ENCODE results near the gene CDK19.

CDK19 gene

DNA sequence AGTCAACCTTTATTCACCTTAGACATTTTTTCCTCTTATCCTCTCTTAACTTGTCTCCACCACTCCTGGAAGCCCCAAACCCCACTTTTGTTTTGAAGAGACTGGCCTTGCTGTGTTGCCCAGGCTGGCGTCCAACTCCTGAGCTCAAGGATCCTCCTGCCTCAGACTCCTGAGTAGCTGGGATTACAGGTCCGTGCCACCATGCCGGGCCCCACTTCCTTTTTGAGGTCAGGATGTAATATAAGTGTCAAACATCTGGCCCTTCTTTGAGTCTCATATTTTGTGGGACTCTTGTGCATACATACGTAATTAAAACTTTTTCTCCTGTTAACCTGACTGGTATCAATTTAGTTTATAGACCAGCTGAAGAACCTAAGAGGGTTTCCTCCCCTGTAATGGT is 1.4 kb upstream of the CDK19 start:
- no peak for DNase-seq
- no peaks in the 10 kb centered on the region for H3K9me3 ChIP-seq (ENCODE audit: severe bottlenecking)
- no peaks in the 10 kb centered on the region for H3K27me3 ChIP-seq (ENCODE audit: insufficient read depth, low read depth, severe bottlenecking)
- H3K4me3 ChIP-seq (ENCODE audit: low read depth, low read length) = peak overlapping the region; percentile 64
- TF ChIP-seq, protein P1, sequence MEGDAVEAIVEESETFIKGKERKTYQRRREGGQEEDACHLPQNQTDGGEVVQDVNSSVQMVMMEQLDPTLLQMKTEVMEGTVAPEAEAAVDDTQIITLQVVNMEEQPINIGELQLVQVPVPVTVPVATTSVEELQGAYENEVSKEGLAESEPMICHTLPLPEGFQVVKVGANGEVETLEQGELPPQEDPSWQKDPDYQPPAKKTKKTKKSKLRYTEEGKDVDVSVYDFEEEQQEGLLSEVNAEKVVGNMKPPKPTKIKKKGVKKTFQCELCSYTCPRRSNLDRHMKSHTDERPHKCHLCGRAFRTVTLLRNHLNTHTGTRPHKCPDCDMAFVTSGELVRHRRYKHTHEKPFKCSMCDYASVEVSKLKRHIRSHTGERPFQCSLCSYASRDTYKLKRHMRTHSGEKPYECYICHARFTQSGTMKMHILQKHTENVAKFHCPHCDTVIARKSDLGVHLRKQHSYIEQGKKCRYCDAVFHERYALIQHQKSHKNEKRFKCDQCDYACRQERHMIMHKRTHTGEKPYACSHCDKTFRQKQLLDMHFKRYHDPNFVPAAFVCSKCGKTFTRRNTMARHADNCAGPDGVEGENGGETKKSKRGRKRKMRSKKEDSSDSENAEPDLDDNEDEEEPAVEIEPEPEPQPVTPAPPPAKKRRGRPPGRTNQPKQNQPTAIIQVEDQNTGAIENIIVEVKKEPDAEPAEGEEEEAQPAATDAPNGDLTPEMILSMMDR (IDR thresholded peaks at IDR 0.05; ENCODE audit: low read depth, low read length) = no peak
- H3K27ac ChIP-seq = peak overlapping the region; percentile 91
- peaks cover 8% of the 10 kb centered on the region for H3K36me3 ChIP-seq

DNA sequence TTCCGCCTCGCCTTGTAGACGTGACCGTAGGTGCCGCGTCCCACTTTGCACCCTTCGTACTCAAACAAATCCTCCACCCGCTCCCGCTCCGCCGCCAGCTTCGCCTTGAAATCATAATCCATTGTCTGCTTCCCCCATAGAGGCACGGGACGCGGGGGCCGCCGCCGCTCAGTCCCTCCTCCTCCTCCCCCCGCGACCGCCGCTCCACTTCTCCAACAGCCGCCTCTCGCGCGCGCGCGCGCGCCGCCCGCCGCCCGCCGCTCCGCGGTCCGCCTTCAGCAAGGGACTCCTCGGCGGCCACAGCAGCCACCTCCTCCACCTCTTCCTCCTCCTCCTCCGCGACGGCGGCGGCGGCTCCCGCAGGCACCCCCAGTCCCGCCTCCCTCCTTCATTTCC is 256 bp downstream of the CDK19 start:
- TF ChIP-seq, protein P1 (IDR thresholded peaks at IDR 0.05; ENCODE audit: low read depth, low read length) = no peak
- Histone ChIP-seq H3K4me3 (ENCODE audit: low read depth, low read length) (peak overlapping the region; percentile 64), H3K27me3 (ENCODE audit: insufficient read depth, low read depth, severe bottlenecking) (no peaks in the 10 kb centered on the region), H3K9me3 (ENCODE audit: severe bottlenecking) (no peaks in the 10 kb centered on the region), H3K27ac (peak overlapping the region; percentile 91), H3K36me3 (peaks cover 8% of the 10 kb centered on the region)
- DNase-seq = no peak

GRCh38 chr6:110814102-110815014 is 911 bp downstream of the CDK19 start:
- peaks cover 8% of the 10 kb centered on the region for H3K36me3 ChIP-seq
- no peaks in the 10 kb centered on the region for H3K9me3 ChIP-seq (ENCODE audit: severe bottlenecking)
- peak overlapping the region; percentile 64 for H3K4me3 ChIP-seq (ENCODE audit: low read depth, low read length)
- DNase-seq = peak; percentile 43
- no peaks in the 10 kb centered on the region for H3K27me3 ChIP-seq (ENCODE audit: insufficient read depth, low read depth, severe bottlenecking)
- TF ChIP-seq, protein P1 (IDR thresholded peaks at IDR 0.05; ENCODE audit: low read depth, low read length) = no peak
- peak overlapping the region; percentile 91 for H3K27ac ChIP-seq

GRCh38 chr6:110813338-110814101 is 1.7 kb downstream of the CDK19 start:
- TF ChIP-seq, protein P1 (IDR thresholded peaks at IDR 0.05; ENCODE audit: low read depth, low read length) = no peak
- Histone ChIP-seq H3K4me3 (ENCODE audit: low read depth, low read length) (peak overlapping the region; percentile 64), H3K36me3 (peaks cover 8% of the 10 kb centered on the region), H3K27me3 (ENCODE audit: insufficient read depth, low read depth, severe bottlenecking) (no peaks in the 10 kb centered on the region), H3K27ac (no peak overlapping the region), H3K9me3 (ENCODE audit: severe bottlenecking) (no peaks in the 10 kb centered on the region)
- peak; percentile 10 for DNase-seq

GRCh38 chr6:110812719-110813118 is 2.5 kb downstream of the CDK19 start:
- Histone ChIP-seq H3K9me3 (ENCODE audit: severe bottlenecking) (no peaks in the 10 kb centered on the region), H3K27ac (no peak overlapping the region), H3K4me3 (ENCODE audit: low read depth, low read length) (no peak overlapping the region), H3K36me3 (peaks cover 8% of the 10 kb centered on the region), H3K27me3 (ENCODE audit: insufficient read depth, low read depth, severe bottlenecking) (no peaks in the 10 kb centered on the region)
- no peak for DNase-seq
- TF ChIP-seq, protein P1 (IDR thresholded peaks at IDR 0.05; ENCODE audit: low read depth, low read length) = no peak

Measured in WERI-Rb-1 (cell line).